Keratinocyte (primary cell): ENCODE results near the gene APCDD1L. TPM values are rescaled to one million over a fixed set of nuclear protein-coding genes. Genes with fewer than 3 reads are reported as not detected.

Experiments used
- DNase-seq: peaks from one replicate; pipeline ENCODE4 v3.0.0-alpha.2; 2011; ENCODE audit warnings: low read depth, missing footprints, low spot score
- FAIRE-seq: peaks from 2 replicates; lab custom pipeline; 2011; peaks lifted over from hg19 to GRCh38; lab: Jason Lieb, UNC
- H2AFZ ChIP-seq: 2 replicates; pipeline ENCODE4 v1.6.0; 2012; ENCODE audit warnings: low read length, control low read depth, inconsistent platforms; ENCODE audit not compliant: control insufficient read depth
- H3K27ac ChIP-seq: 2 replicates; pipeline ENCODE4 v1.5.1; 2011; ENCODE audit warnings: low read length; ENCODE audit not compliant: control insufficient read depth, insufficient read depth
- H3K27me3 ChIP-seq: 3 replicates; pipeline ENCODE4 v1.6.0; 2011; ENCODE audit warnings: low read length; ENCODE audit not compliant: control insufficient read depth, insufficient read depth; ENCODE audit errors: extremely low read depth
- H3K36me3 ChIP-seq, 2 experiments: 2 replicates in 1 of 2; 3 replicates in 1 of 2; pipeline ENCODE4 v1.5.1; 2011; ENCODE audit warnings: low read length in 2 of 2, mild to moderate bottlenecking in 1 of 2; ENCODE audit not compliant: control insufficient read depth in 2 of 2, insufficient read depth in 2 of 2; ENCODE audit errors: extremely low read depth in 1 of 2
- H3K4me1 ChIP-seq: 3 replicates; pipeline ENCODE4 v1.5.1; 2011; ENCODE audit warnings: low read length; ENCODE audit not compliant: control insufficient read depth, insufficient read depth; ENCODE audit errors: extremely low read depth
- H3K4me2 ChIP-seq: 3 replicates; pipeline ENCODE4 v1.6.0; 2011; ENCODE audit warnings: low read depth, low read length; ENCODE audit not compliant: control insufficient read depth, insufficient read depth; ENCODE audit errors: extremely low read depth
- H3K4me3 ChIP-seq, 3 experiments: fragments of 200-600 bp in 1 of 3; sonication (generic) in 1 of 3; 2 replicates in 2 of 3; 3 replicates in 1 of 3; pipeline ENCODE4 v1.5.1; 2011 to 2016; ENCODE audit warnings: low read length in 3 of 3, mild to moderate bottlenecking in 3 of 3, control low read depth in 2 of 3, inconsistent platforms in 1 of 3, low read depth in 1 of 3, mixed read lengths in 1 of 3, mixed run types in 1 of 3, moderate library complexity in 1 of 3; ENCODE audit not compliant: control insufficient read depth in 2 of 3, insufficient read depth in 2 of 3; ENCODE audit errors: extremely low read depth in 1 of 3
- H3K79me2 ChIP-seq: 2 replicates; pipeline ENCODE4 v1.6.0; 2012; ENCODE audit warnings: low read length; ENCODE audit not compliant: control insufficient read depth, insufficient read depth
- H3K9ac ChIP-seq: 3 replicates; pipeline ENCODE4 v1.6.0; 2011; ENCODE audit warnings: low read length; ENCODE audit not compliant: control insufficient read depth, insufficient read depth; ENCODE audit errors: extremely low read depth
- H3K9me1 ChIP-seq: 3 replicates; pipeline ENCODE4 v1.6.0; 2011; ENCODE audit warnings: low read length; ENCODE audit not compliant: control insufficient read depth, insufficient read depth; ENCODE audit errors: extremely low read depth
- H3K9me3 ChIP-seq: 2 replicates; pipeline ENCODE4 v1.5.1; 2012; ENCODE audit warnings: low read depth, low read length; ENCODE audit not compliant: control insufficient read depth
- H4K20me1 ChIP-seq: 3 replicates; pipeline ENCODE4 v1.6.0; 2011; ENCODE audit warnings: low read length; ENCODE audit not compliant: control insufficient read depth, insufficient read depth; ENCODE audit errors: extremely low read depth
- EZH2 ChIP-seq: IDR thresholded peaks from one replicate; pipeline ENCODE4 v1.6.1; 2012; ENCODE audit warnings: inconsistent platforms, mild to moderate bottlenecking, low read length, moderate library complexity
- dilution Hi-C: fragments of 300-500 bp; cut with MboI; formaldehyde crosslinking; loops from one replicate; pipeline ENCODE4 v1.7.0; 2020; ENCODE audit warnings: low sequenced_read_pairs; ENCODE audit not compliant: extremely low pct_ligation_motif_present
- polyA plus RNA-seq, 5 experiments: library from polyadenylated mRNA; depleted of rRNA in 3 of 5; stranded (reverse) in 3 of 5; stranded (forward) in 1 of 5; unstranded in 1 of 5; fragments of >200 nt; gene quantifications; 1 replicate in 1 of 5; 2 replicates in 3 of 5; 3 replicates in 1 of 5; pipeline versions ENCODE4 v1.2.1 to v1.2.3, GENCODE V29; 2011 to 2012; ENCODE audit warnings: missing spikeins in 2 of 5, low read depth in 1 of 5, low replicate concordance in 1 of 5
- TF ChIP-seq, protein P1 (sequence below), 3 experiments: IDR thresholded peaks in 1 of 3; conservative IDR thresholded peaks in 1 of 3; optimal IDR thresholded peaks in 1 of 3; 2 replicates in 2 of 3; 3 replicates in 1 of 3; pipeline versions ENCODE3 to v1.5.1; 2011; ENCODE audit warnings: low read length in 3 of 3, mild to moderate bottlenecking in 3 of 3, moderate library complexity in 2 of 3, control low read depth in 1 of 3, inconsistent platforms in 1 of 3; ENCODE audit not compliant: insufficient read depth in 2 of 3; ENCODE audit errors: extremely low read depth in 1 of 3

Gene APCDD1L
- polyA plus RNA-seq, 1 donor (not counting 4 experiments of a cell fraction or from before 2014, with no cell fraction given), result 0.67 TPM

DNA sequence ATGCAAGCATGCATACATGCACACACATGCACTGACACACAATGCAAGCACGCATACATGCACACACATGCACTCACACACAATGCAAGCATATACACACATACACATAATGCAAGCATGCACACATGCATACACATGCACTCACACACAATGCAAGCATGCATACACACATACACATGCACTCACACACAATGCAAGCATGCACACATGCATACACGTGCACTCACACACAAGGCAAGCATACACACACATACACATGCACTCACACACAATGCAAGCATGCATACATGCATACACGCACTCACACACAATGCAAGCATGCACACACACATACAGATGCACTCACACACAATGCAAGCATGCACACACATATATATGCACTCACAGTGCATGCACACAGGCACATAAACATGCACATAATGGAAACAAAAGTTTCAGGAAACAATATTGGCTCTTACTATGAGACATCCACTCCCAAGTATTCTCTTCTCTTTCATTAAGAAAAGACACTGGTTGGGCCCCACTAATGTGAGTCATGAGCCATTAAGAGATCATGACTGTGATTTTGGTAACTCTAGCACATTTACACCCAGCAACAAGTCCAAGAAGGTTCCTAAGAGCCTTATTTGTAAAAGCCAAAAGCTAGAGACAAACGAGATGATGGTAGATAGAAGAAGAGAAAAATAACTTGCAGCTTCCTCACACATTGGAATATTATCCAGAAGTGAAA lies 22.2 kb downstream of the APCDD1L start:
- Histone ChIP-seq H3K36me3 (no peaks in the 10 kb centered on the region), H3K4me3 (no peak overlapping the region)

DNA sequence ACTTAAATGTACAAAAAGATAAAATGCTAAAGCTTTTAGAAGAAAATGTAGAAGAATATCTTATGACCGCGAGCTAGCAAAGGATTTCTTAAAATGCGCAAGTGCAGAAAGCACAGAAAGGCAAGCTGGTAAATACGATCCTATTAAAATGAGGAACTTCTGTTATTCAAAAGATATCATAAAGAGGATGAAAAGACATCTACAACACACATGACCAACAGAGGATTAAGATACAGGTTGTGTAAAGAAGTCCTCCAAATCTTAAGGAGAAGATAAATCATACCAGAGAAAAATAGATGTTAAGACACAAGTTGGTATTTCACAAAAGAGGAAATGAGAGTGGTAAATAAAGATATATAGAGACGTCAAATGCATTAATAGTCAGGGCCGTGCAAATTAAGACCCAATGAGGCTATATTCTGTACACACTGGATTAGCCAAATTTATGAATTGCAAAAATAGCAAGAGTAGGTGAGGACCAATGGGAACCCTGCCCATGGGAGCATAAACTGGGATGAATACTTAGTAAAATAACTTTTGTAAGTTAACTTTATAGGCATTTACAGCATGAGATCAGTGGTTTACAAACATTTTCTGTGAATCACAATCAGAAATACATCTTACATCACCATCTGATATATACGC lies 23.0 kb downstream of the APCDD1L start:
- Histone ChIP-seq H3K27ac (no peak overlapping the region), H3K4me1 (no peaks in the 10 kb centered on the region), H3K4me3 (no peak overlapping the region), H3K27me3 (no peaks in the 10 kb centered on the region), H3K79me2 (no peaks in the 10 kb centered on the region), H2AFZ (no peak overlapping the region), H3K9me3 (peaks cover 2% of the 10 kb centered on the region), H3K4me2 (no peak overlapping the region), H3K9me1 (no peaks in the 10 kb centered on the region), H4K20me1 (no peaks in the 10 kb centered on the region), H3K9ac (no peak overlapping the region), H3K36me3 (no peaks in the 10 kb centered on the region)
- DNase-seq (no peak), FAIRE-seq (no peak)
- dilution Hi-C loops, result no loop called here
- TF ChIP-seq, protein P1, sequence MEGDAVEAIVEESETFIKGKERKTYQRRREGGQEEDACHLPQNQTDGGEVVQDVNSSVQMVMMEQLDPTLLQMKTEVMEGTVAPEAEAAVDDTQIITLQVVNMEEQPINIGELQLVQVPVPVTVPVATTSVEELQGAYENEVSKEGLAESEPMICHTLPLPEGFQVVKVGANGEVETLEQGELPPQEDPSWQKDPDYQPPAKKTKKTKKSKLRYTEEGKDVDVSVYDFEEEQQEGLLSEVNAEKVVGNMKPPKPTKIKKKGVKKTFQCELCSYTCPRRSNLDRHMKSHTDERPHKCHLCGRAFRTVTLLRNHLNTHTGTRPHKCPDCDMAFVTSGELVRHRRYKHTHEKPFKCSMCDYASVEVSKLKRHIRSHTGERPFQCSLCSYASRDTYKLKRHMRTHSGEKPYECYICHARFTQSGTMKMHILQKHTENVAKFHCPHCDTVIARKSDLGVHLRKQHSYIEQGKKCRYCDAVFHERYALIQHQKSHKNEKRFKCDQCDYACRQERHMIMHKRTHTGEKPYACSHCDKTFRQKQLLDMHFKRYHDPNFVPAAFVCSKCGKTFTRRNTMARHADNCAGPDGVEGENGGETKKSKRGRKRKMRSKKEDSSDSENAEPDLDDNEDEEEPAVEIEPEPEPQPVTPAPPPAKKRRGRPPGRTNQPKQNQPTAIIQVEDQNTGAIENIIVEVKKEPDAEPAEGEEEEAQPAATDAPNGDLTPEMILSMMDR (optimal IDR thresholded peaks at IDR 0.05 in 1 of 3, IDR thresholded peaks at IDR 0.05 in 1 of 3, conservative IDR thresholded peaks at IDR 0.05 in 1 of 3; ENCODE audit: extremely low read depth in 1 of 3, insufficient read depth in 2 of 3, low read length in 3 of 3), result no peak

More for the DNA sequence above, 22.2 kb downstream of the APCDD1L start:
- Histone ChIP-seq H3K79me2 (no peaks in the 10 kb centered on the region), H3K9me3 (peaks cover 2% of the 10 kb centered on the region), H2AFZ (no peak overlapping the region), H3K4me2 (no peak overlapping the region), H3K27ac (no peak overlapping the region), H3K4me1 (no peaks in the 10 kb centered on the region), H3K27me3 (no peaks in the 10 kb centered on the region), H3K9ac (no peak overlapping the region), H3K9me1 (no peaks in the 10 kb centered on the region), H4K20me1 (no peaks in the 10 kb centered on the region)
- DNase-seq (no peak), FAIRE-seq (no peak)
- TF ChIP-seq EZH2, result no peak
- TF ChIP-seq, protein P1 (optimal IDR thresholded peaks at IDR 0.05 in 1 of 3, IDR thresholded peaks at IDR 0.05 in 1 of 3, conservative IDR thresholded peaks at IDR 0.05 in 1 of 3; ENCODE audit: extremely low read depth in 1 of 3, insufficient read depth in 2 of 3, low read length in 3 of 3), result no peak
- dilution Hi-C loops, result no loop called here
